B cell (primary cell): Measurements from ENCODE around the gene CTR9.

Source experiments
- EZH2 ChIP-seq: IDR thresholded peaks from 2 replicates; pipeline ENCODE4 v1.6.1; 2012; ENCODE audit warnings: borderline replicate concordance, low read depth, mild to moderate bottlenecking, moderate library complexity, low read length; ENCODE audit not compliant: insufficient read depth, poor library complexity, severe bottlenecking
- TF ChIP-seq, protein P1 (sequence below): fragments of 200-600 bp; IDR thresholded peaks from one replicate; pipeline ENCODE4 v1.8.0; 2022; ENCODE audit warnings: antibody characterized with exemption, mild to moderate bottlenecking

DNA sequence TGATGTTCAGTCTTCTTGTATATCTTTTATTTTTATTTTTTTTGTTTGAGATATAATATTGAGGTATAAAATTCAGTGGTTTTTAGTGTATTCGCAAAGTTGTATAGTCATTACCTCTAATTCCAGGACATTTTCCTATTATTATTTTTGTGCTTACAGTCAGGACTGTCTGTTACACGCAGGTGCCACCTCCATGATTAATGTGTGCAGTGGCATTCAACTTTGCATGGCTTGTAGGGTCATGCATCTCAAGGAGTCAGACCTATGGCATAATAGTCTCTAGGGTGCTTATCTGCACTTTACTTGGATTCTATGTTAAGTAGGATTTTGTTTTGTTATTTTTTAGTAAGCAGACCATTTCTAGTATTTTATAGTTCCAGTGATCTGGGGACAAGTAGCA is 1.0 kb downstream of the CTR9 start:
- TF ChIP-seq EZH2 = no peak
- TF ChIP-seq, protein P1, sequence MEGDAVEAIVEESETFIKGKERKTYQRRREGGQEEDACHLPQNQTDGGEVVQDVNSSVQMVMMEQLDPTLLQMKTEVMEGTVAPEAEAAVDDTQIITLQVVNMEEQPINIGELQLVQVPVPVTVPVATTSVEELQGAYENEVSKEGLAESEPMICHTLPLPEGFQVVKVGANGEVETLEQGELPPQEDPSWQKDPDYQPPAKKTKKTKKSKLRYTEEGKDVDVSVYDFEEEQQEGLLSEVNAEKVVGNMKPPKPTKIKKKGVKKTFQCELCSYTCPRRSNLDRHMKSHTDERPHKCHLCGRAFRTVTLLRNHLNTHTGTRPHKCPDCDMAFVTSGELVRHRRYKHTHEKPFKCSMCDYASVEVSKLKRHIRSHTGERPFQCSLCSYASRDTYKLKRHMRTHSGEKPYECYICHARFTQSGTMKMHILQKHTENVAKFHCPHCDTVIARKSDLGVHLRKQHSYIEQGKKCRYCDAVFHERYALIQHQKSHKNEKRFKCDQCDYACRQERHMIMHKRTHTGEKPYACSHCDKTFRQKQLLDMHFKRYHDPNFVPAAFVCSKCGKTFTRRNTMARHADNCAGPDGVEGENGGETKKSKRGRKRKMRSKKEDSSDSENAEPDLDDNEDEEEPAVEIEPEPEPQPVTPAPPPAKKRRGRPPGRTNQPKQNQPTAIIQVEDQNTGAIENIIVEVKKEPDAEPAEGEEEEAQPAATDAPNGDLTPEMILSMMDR = no peak
